SK-N-SH (cell line): ENCODE results near the gene METTL23. TPM values are rescaled to one million over a fixed set of nuclear protein-coding genes. Genes with fewer than 3 reads are reported as not detected.

Experiments used
- CTCF ChIA-PET: fragments of 300-600, 350-600 bp; formaldehyde crosslinking; extraction: SDS; loops from one replicate; lab custom pipeline; 2021; lab: Yijun Ruan, JAX
- POLR2A ChIA-PET: fragments of 350-600 bp; sonication (Branson Sonifier 250); formaldehyde crosslinking; extraction: SDS; loops from one replicate; lab custom pipeline; 2020; ENCODE audit warnings: antibody characterized with exemption, inconsistent platforms; lab: Yijun Ruan, JAX
- DNase-seq: peaks from one replicate; pipeline ENCODE4 v3.0.0; 2012
- H2AFZ ChIP-seq: fragments of 200-600 bp; sonication (generic); 2 replicates; pipeline ENCODE4 v1.8.1; 2016; ENCODE audit warnings: antibody characterized with exemption, mild to moderate bottlenecking, low read depth
- H3F3A ChIP-seq: fragments of 200-600 bp; sonication (generic); replicated peaks from 2 replicates; pipeline ENCODE3; 2016; ENCODE audit warnings: antibody characterized with exemption, mild to moderate bottlenecking; ENCODE audit not compliant: insufficient read depth
- H3K27ac ChIP-seq, 2 experiments: fragments of 200-500 bp in 1 of 2; fragments of 200-600 bp in 1 of 2; sonication (Bioruptor generic) in 1 of 2; sonication (generic), shearing (Covaris generic) in 1 of 2; 2 replicates each; pipeline versions ENCODE4 v1.5.1 to v1.6.1; 2014 to 2016; ENCODE audit warnings: low read depth in 2 of 2, inconsistent platforms in 1 of 2, low read length in 1 of 2, mild to moderate bottlenecking in 1 of 2, mixed read lengths in 1 of 2
- H3K27me3 ChIP-seq: fragments of 200-600 bp; sonication (generic), shearing (Covaris generic); 2 replicates; pipeline ENCODE4 v1.6.1; 2016; ENCODE audit warnings: mixed run types; ENCODE audit not compliant: insufficient read depth
- H3K36me3 ChIP-seq, 2 experiments: fragments of 200-500 bp in 1 of 2; fragments of 200-600 bp in 1 of 2; sonication (Bioruptor generic) in 1 of 2; sonication (generic) in 1 of 2; replicated peaks in 1 of 2; 2 replicates each; pipeline versions ENCODE3 to v1.5.1; 2014 to 2016; ENCODE audit warnings: low read length in 1 of 2, mild to moderate bottlenecking in 1 of 2; ENCODE audit not compliant: insufficient read depth in 2 of 2, control insufficient read depth in 1 of 2
- H3K4me1 ChIP-seq, 2 experiments: fragments of 200-500 bp in 1 of 2; fragments of 200-600 bp in 1 of 2; sonication (Bioruptor generic) in 1 of 2; sonication (generic), shearing (Covaris generic) in 1 of 2; 2 replicates each; pipeline versions ENCODE4 v1.5.1 to v1.6.1; 2014 to 2016; ENCODE audit warnings: low read depth in 1 of 2, low read length in 1 of 2, mixed run types in 1 of 2; ENCODE audit not compliant: insufficient read depth in 2 of 2, control insufficient read depth in 1 of 2
- H3K4me2 ChIP-seq: fragments of 200-600 bp; sonication (generic), shearing (Covaris generic); 2 replicates; pipeline ENCODE4 v1.6.1; 2017; ENCODE audit warnings: mixed run types
- H3K4me3 ChIP-seq, 2 experiments: fragments of 200-500 bp in 1 of 2; fragments of 200-600 bp in 1 of 2; sonication (Bioruptor generic) in 1 of 2; sonication (generic), shearing (Covaris generic) in 1 of 2; 2 replicates each; pipeline versions ENCODE4 v1.5.1 to v1.8.1; 2014 to 2016; ENCODE audit warnings: low read depth in 2 of 2, inconsistent platforms in 1 of 2, low read length in 1 of 2, mild to moderate bottlenecking in 1 of 2, mixed read lengths in 1 of 2, moderate library complexity in 1 of 2
- H3K79me2 ChIP-seq: fragments of 200-600 bp; sonication (generic); 2 replicates; pipeline ENCODE4 v1.8.1; 2017; ENCODE audit warnings: mild to moderate bottlenecking; ENCODE audit not compliant: insufficient read depth
- H3K9ac ChIP-seq: fragments of 200-600 bp; sonication (generic); 2 replicates; pipeline ENCODE4 v1.6.1; 2017; ENCODE audit warnings: mixed run types
- H3K9me2 ChIP-seq: fragments of 200-600 bp; sonication (generic); 2 replicates; pipeline ENCODE4 v1.6.1; 2017; ENCODE audit warnings: mixed run types
- H3K9me3 ChIP-seq: fragments of 200-600 bp; sonication (generic); 2 replicates; pipeline ENCODE4 v1.6.1; 2017; ENCODE audit warnings: mixed run types, mild to moderate bottlenecking, moderate library complexity
- H4K20me1 ChIP-seq: fragments of 200-600 bp; sonication (generic); 2 replicates; pipeline ENCODE4 v1.6.1; 2017; ENCODE audit warnings: mild to moderate bottlenecking, mixed run types; ENCODE audit not compliant: insufficient read depth
- FOXM1 ChIP-seq: IDR thresholded peaks from 2 replicates; pipeline ENCODE4 v1.4.0; 2012; ENCODE audit warnings: low read depth, mild to moderate bottlenecking
- GATA2 ChIP-seq: sonication (generic); formaldehyde crosslinking; IDR thresholded peaks from 2 replicates; pipeline ENCODE4 v1.5.0; 2020; ENCODE audit warnings: mild to moderate bottlenecking, missing genetic modification reagents
- MEF2A ChIP-seq: IDR thresholded peaks from 2 replicates; pipeline ENCODE4 v1.4.0; 2012; ENCODE audit warnings: low read depth, borderline replicate concordance
- MXI1 ChIP-seq: IDR thresholded peaks from 2 replicates; pipeline ENCODE4 v1.6.1; 2012; ENCODE audit warnings: mild to moderate bottlenecking, low read depth, low read length, improper control_type of control experiment
- RCOR1 ChIP-seq: fragments of 150-350 bp; IDR thresholded peaks from 2 replicates; pipeline ENCODE4 v1.6.1; 2017; ENCODE audit warnings: antibody characterized with exemption, low read length
- RFX5 ChIP-seq: IDR thresholded peaks from 2 replicates; pipeline ENCODE4 v1.6.1; 2012; ENCODE audit warnings: mild to moderate bottlenecking, improper control_type of control experiment, low read length
- TCF12 ChIP-seq: IDR thresholded peaks from 2 replicates; pipeline ENCODE4 v1.4.0; 2012
- TEAD4 ChIP-seq: IDR thresholded peaks from 2 replicates; pipeline ENCODE4 v1.4.0; 2012; ENCODE audit warnings: mild to moderate bottlenecking, borderline replicate concordance; ENCODE audit not compliant: insufficient read depth
- WGBS: methylation state at CpG from one replicate; pipeline ENCODE4 v1.1.6; 2017; ENCODE audit warnings: low lambda C conversion rate; 5-methylcytosine and 5-hydroxymethylcytosine counted together
- polyA plus RNA-seq, 3 experiments: library from polyadenylated mRNA; depleted of rRNA; stranded (reverse); fragments of >200 nt; gene quantifications; 2 replicates each; pipeline ENCODE4 v1.2.3, GENCODE V29; 2012
- TF ChIP-seq, protein P1 (sequence below): fragments of 200-600 bp; sonication (generic); IDR thresholded peaks from 2 replicates; pipeline ENCODE4 v1.6.1; 2017; ENCODE audit warnings: antibody characterized with exemption, mild to moderate bottlenecking, moderate library complexity
- TF ChIP-seq, protein P2 (sequence below): IDR thresholded peaks from 2 replicates; pipeline ENCODE4 v1.4.0; 2012; ENCODE audit warnings: low read depth
- TF ChIP-seq, protein P3 (sequence below): IDR thresholded peaks from 2 replicates; pipeline ENCODE4; 2012

Gene METTL23
- polyA plus RNA-seq, 1 of the 3 experiments (the other 2 are of a cell fraction) = 75.9 TPM

DNA sequence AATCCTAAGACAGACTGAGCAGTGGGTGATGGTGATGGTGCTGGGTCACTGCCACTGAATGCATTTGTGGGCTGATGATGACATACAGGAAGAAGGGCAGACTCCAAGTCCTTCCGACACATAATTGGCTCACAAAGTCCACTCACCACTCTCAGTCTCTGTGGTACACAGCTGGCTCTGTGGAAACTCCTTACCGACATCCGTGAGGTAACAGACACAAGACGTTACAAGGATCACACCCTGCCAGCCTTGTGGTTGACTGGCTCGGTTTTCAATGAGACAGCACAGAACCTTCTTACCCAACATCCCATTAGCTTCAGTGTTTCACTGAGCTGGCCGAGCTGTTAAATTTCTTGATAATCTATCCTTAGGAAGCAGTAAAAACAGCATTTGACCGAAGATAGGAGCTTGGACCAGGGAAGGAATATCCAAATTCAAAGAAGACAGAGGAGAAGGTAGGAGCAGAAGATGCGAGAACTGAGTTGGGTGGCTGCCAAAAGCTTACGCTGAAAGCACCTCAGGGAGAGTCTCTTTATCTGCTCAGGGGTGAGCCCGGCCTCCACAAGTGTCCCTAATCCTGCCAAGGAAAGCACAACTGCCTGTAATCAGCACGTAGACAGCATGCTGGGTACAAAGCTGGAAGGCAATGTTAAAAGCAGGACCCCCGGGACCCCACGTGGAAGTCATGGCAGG is 10.3 kb upstream of the METTL23 start (continued):
- TF ChIP-seq, protein P1, sequence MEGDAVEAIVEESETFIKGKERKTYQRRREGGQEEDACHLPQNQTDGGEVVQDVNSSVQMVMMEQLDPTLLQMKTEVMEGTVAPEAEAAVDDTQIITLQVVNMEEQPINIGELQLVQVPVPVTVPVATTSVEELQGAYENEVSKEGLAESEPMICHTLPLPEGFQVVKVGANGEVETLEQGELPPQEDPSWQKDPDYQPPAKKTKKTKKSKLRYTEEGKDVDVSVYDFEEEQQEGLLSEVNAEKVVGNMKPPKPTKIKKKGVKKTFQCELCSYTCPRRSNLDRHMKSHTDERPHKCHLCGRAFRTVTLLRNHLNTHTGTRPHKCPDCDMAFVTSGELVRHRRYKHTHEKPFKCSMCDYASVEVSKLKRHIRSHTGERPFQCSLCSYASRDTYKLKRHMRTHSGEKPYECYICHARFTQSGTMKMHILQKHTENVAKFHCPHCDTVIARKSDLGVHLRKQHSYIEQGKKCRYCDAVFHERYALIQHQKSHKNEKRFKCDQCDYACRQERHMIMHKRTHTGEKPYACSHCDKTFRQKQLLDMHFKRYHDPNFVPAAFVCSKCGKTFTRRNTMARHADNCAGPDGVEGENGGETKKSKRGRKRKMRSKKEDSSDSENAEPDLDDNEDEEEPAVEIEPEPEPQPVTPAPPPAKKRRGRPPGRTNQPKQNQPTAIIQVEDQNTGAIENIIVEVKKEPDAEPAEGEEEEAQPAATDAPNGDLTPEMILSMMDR = no peak
- TF ChIP-seq MEF2A (no peak), FOXM1 (no peak), MXI1 (no peak), RFX5 (no peak), GATA2 (CRISPR knock-in tag) (no peak), RCOR1 (no peak)
- TF ChIP-seq, protein P2, sequence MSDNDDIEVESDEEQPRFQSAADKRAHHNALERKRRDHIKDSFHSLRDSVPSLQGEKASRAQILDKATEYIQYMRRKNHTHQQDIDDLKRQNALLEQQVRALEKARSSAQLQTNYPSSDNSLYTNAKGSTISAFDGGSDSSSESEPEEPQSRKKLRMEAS = 0 out of 2 replicates have a peak, but pooled peaks have one; percentile 6
- TF ChIP-seq, all 33 proteins: peak for 6

DNA sequence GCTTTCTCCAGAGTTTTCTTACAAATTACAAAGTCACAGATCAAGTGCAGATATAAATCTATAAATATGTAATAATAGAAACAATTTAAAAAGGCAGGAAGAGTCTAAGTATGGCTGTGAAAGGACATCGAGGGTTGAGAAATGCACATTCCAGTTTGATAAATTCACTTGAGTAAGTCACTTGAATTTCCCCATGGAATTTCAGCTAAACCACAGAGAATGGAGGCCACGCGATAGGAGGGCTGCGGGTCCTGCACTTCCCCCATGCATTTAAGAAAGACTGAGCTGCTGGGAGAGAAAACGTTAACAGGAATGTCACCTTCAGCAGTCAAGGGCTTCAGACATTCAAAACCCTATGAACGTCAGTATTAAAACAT is 9.8 kb upstream of the METTL23 start:
- Histone ChIP-seq H3K4me2 (peak overlapping the region; percentile 62), H3K9me3 (no peaks in the 10 kb centered on the region), H3K4me1 (peaks cover 0 to 24% of the 10 kb centered on the region in 2 experiments), H3F3A (peaks cover 45% of the 10 kb centered on the region), H2AFZ (no peak overlapping the region), H3K9ac (peak overlapping the region; percentile 66), H3K79me2 (peaks cover 56% of the 10 kb centered on the region), H3K27ac (peak overlapping the region; percentile 53 to 97; a peak in 3 of 4 replicates), H3K36me3 (peaks cover 57 to 76% of the 10 kb centered on the region in 2 experiments), H3K9me2 (no peaks in the 10 kb centered on the region), H3K27me3 (no peaks in the 10 kb centered on the region), H3K4me3 (no peak overlapping the region), H4K20me1 (peaks cover 17% of the 10 kb centered on the region)
- ChIA-PET CTCF (interaction anchor here (1.0 to 14.3 kb wide), 13 partner anchors 9 to 210 kb away, joined by 3 to 255 read pairs (median 7); partner anchors contain the start of genes JMJD6 and METTL23), POLR2A (interaction anchor here (1.0 kb wide), 1 partner anchor 9 kb away, joined by 5 read pairs; the partner anchor contains the start of gene JMJD6)
- TF ChIP-seq RFX5 (no peak), TCF12 (no peak; the same call in 1 of the 2 replicates), TEAD4 (peak; percentile 73; the same call in 1 of the 2 replicates)
- TF ChIP-seq, protein P2 = 0 out of 2 replicates have a peak, but pooled peaks have one; percentile 9
- TF ChIP-seq, protein P3, sequence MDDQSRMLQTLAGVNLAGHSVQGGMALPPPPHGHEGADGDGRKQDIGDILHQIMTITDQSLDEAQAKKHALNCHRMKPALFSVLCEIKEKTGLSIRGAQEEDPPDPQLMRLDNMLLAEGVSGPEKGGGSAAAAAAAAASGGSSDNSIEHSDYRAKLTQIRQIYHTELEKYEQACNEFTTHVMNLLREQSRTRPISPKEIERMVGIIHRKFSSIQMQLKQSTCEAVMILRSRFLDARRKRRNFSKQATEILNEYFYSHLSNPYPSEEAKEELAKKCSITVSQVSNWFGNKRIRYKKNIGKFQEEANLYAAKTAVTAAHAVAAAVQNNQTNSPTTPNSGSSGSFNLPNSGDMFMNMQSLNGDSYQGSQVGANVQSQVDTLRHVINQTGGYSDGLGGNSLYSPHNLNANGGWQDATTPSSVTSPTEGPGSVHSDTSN = 0 out of 2 replicates have a peak, but pooled peaks have one; percentile 14
- DNase-seq = no peak
- WGBS = 34% methylated on average over 6 of the region's 6 CpGs
